ENCODE results near the gene ADAMTS16.

DNA sequence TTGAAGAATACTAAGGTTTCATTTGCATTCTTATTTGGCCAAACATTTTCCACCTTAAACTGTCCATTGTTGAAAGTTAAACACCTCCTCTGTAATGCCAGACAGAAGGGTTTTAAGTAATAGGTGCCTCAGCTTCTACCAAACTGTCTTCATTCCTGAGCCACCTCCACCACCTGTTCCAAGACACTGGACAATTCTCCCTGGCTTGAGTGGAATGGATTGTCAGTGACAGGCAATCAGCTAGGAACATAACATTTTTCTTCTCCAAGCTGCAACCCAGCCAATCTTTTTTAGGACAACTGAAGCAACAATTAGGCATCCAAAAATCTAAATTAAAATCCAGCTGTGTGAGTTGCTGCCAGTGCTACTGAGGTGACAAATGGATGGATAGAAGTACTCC is 208.4 kb downstream of the ADAMTS16 start:
- TF ChIP-seq, protein P1, sequence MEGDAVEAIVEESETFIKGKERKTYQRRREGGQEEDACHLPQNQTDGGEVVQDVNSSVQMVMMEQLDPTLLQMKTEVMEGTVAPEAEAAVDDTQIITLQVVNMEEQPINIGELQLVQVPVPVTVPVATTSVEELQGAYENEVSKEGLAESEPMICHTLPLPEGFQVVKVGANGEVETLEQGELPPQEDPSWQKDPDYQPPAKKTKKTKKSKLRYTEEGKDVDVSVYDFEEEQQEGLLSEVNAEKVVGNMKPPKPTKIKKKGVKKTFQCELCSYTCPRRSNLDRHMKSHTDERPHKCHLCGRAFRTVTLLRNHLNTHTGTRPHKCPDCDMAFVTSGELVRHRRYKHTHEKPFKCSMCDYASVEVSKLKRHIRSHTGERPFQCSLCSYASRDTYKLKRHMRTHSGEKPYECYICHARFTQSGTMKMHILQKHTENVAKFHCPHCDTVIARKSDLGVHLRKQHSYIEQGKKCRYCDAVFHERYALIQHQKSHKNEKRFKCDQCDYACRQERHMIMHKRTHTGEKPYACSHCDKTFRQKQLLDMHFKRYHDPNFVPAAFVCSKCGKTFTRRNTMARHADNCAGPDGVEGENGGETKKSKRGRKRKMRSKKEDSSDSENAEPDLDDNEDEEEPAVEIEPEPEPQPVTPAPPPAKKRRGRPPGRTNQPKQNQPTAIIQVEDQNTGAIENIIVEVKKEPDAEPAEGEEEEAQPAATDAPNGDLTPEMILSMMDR (IDR thresholded peaks at IDR 0.05 in 8 of 11, conservative IDR thresholded peaks at IDR 0.05 in 3 of 11): no peak
- no peak for TF ChIP-seq POLR2AphosphoS5 (IDR thresholded peaks at IDR 0.05)
